ENCODE measurements around the gene KATNB1.
"Not testable (repeated sequence)": the region's sequence is repeated elsewhere in the genome, so short reads cannot be mapped to it uniquely, and the experiment has no call there.

The KATNB1 gene

GRCh38 chr16:57725151-57725550 is 10.4 kb upstream of the KATNB1 start:
- no peak for DNase-seq (ENCODE audit: low spot score)

GRCh38 chr16:57725554-57725953 is 10.0 kb upstream of the KATNB1 start:
- no peak for DNase-seq (ENCODE audit: low spot score)

- no peak for DNase-seq (ENCODE audit: low spot score)
Observed at GRCh38 chr16:57725976-57726375, 9.6 kb upstream of the KATNB1 start.

GRCh38 chr16:57726433-57726947 is 9.1 kb upstream of the KATNB1 start:
- no peak for DNase-seq (ENCODE audit: low spot score)

- DNase-seq (ENCODE audit: low spot score) = no peak
Observed at GRCh38 chr16:57727610-57728009, 8.0 kb upstream of the KATNB1 start.

- no peak for DNase-seq (ENCODE audit: low spot score)
Observed at GRCh38 chr16:57728336-57729181, 7.0 kb upstream of the KATNB1 start.

- DNase-seq (ENCODE audit: low spot score) = no peak
Observed at GRCh38 chr16:57729182-57729484, 6.4 kb upstream of the KATNB1 start.

- not testable (repeated sequence) for DNase-seq (ENCODE audit: low spot score)
Observed at GRCh38 chr16:57729852-57730251, 5.7 kb upstream of the KATNB1 start.

GRCh38 chr16:57730771-57731730 is 4.5 kb upstream of the KATNB1 start:
- no peak for DNase-seq (ENCODE audit: low spot score)

- no peak for DNase-seq (ENCODE audit: low spot score)
Observed at GRCh38 chr16:57732037-57732436, 3.5 kb upstream of the KATNB1 start.

- DNase-seq (ENCODE audit: low spot score) = no peak
Observed at GRCh38 chr16:57732714-57733113, 2.9 kb upstream of the KATNB1 start.

- DNase-seq (ENCODE audit: low spot score) = no peak
Observed at GRCh38 chr16:57734308-57734924, 1.2 kb upstream of the KATNB1 start.

GRCh38 chr16:57734925-57735754 is 430 bp upstream of the KATNB1 start:
- DNase-seq (ENCODE audit: low spot score) = peak; percentile 100

GRCh38 chr16:57736419-57737351 is 1.1 kb downstream of the KATNB1 start:
- no peak for DNase-seq (ENCODE audit: low spot score)

- no peak for DNase-seq (ENCODE audit: low spot score)
Observed at GRCh38 chr16:57738844-57739243, 3.3 kb downstream of the KATNB1 start.

GRCh38 chr16:57739756-57740422 is 4.3 kb downstream of the KATNB1 start:
- DNase-seq (ENCODE audit: low spot score) = no peak

GRCh38 chr16:57740423-57741071 is 5.0 kb downstream of the KATNB1 start:
- DNase-seq (ENCODE audit: low spot score) = no peak

- DNase-seq (ENCODE audit: low spot score) = no peak
Observed at GRCh38 chr16:57741660-57742191, 6.2 kb downstream of the KATNB1 start.

- DNase-seq (ENCODE audit: low spot score) = no peak
Observed at GRCh38 chr16:57742543-57742942, 7.0 kb downstream of the KATNB1 start.

All from ecto neural progenitor cell (in vitro differentiated cells).